Memory B cell (primary cell): Measurements from ENCODE around the gene CEP164.
A peak's percentile ranks its signal among the peaks of the same experiment; 100 is the strongest.

Source experiments
- ATAC-seq: fragments of 150-1000 bp; cut with Tn5 transposase; 2 replicates; pipeline ENCODE4 v1.10.0; 2021; ENCODE audit warnings: low read depth, mild to moderate bottlenecking, moderate library complexity
- DNase-seq, 2 donors: peaks; one replicate each; pipeline ENCODE4 v3.0.0; 2022; ENCODE audit warnings: low spot score in 2 of 2
- H3K27ac Mint-ChIP-seq: one replicate; pipeline ENCODE4 v1.8.0; 2022; ENCODE audit warnings: mild to moderate bottlenecking, moderate library complexity, mixed read lengths
- H3K27me3 Mint-ChIP-seq: one replicate; pipeline ENCODE4 v1.8.0; 2022; ENCODE audit warnings: mixed read lengths
- H3K36me3 Mint-ChIP-seq: one replicate; pipeline ENCODE4 v1.8.0; 2022; ENCODE audit warnings: mild to moderate bottlenecking, mixed read lengths
- H3K4me1 Mint-ChIP-seq: one replicate; pipeline ENCODE4 v1.8.0; 2022; ENCODE audit warnings: mixed read lengths
- H3K4me3 Mint-ChIP-seq: one replicate; pipeline ENCODE4 v1.8.0; 2022; ENCODE audit warnings: mild to moderate bottlenecking, moderate library complexity, mixed read lengths
- H3K9me3 Mint-ChIP-seq: one replicate; pipeline ENCODE4 v1.8.0; 2022; ENCODE audit warnings: mixed read lengths

Gene CEP164

DNA sequence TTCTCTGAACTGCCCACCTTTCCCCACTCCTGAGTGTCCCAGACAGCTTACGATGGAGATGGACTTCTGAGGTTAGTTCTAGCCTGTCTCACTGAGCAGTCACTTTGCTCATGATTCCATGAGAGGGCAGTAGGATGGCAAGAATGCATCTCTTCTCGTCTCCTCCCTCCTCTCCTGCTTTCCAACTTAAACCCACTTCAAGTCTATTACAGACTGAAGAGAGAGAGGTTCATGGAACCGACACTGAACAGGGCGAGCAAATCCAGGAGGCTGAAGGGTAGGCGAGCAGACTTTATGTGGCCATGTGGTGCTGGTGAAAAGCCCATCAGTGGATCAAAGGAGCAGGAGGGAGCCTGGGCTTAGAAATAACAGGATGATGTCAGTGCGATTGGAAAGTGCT, 38.6 kb downstream of the CEP164 start:
- ATAC-seq (no peak), DNase-seq (no peak)
- Mint-ChIP-seq H3K4me3 (no peak overlapping the region), H3K9me3 (no peaks in the 10 kb centered on the region), H3K4me1 (no peaks in the 10 kb centered on the region), H3K27ac (no peak overlapping the region), H3K27me3 (no peaks in the 10 kb centered on the region), H3K36me3 (peaks cover 41% of the 10 kb centered on the region)

- peaks cover 40% of the 10 kb centered on the region for H3K36me3 Mint-ChIP-seq
- H3K4me1 Mint-ChIP-seq = no peaks in the 10 kb centered on the region
- ATAC-seq = no peak
- H3K27ac Mint-ChIP-seq = no peak overlapping the region
- no peaks in the 10 kb centered on the region for H3K27me3 Mint-ChIP-seq
- H3K9me3 Mint-ChIP-seq = no peaks in the 10 kb centered on the region
- no peak overlapping the region for H3K4me3 Mint-ChIP-seq
- DNase-seq = no peak
Measured at GRCh38 chr11:117366875-117367274, 39.2 kb downstream of the CEP164 start.

- no peaks in the 10 kb centered on the region for H3K27me3 Mint-ChIP-seq
- DNase-seq (no peak), ATAC-seq (no peak)
- H3K9me3 Mint-ChIP-seq = no peaks in the 10 kb centered on the region
- H3K36me3 Mint-ChIP-seq = peaks cover 41% of the 10 kb centered on the region
- H3K4me1 Mint-ChIP-seq = no peaks in the 10 kb centered on the region
- no peak overlapping the region for H3K4me3 Mint-ChIP-seq
- no peak overlapping the region for H3K27ac Mint-ChIP-seq
Measured at GRCh38 chr11:117369534-117369933, 41.9 kb downstream of the CEP164 start.

DNA sequence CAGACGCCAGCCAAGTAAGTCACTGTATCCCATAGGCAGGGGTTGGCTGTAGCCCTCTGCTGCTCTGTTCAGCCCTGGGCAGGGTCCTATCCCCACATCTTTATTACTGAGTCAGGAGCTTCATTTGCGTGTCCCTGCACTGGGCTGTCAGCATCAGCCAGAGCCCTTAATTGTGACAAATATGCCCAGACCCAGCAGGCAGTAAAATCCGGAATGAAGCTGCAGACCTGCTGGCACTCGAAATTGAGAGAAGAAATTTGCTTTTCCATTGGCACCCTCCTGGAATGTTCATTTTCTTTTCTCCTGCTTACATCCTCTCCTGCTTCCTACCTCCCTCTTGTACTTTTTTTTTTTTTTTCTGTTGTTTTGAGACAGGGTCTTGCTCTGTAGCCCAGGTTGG, 43.8 kb downstream of the CEP164 start:
- Mint-ChIP-seq H3K9me3 (no peaks in the 10 kb centered on the region), H3K4me3 (no peak overlapping the region), H3K4me1 (no peaks in the 10 kb centered on the region), H3K27me3 (no peaks in the 10 kb centered on the region), H3K27ac (no peak overlapping the region), H3K36me3 (peaks cover 47% of the 10 kb centered on the region)
- no peak for ATAC-seq
- no peak for DNase-seq

GRCh38 chr11:117374316-117375055, 46.8 kb downstream of the CEP164 start:
- H3K36me3 Mint-ChIP-seq = peaks cover 46% of the 10 kb centered on the region
- H3K27ac Mint-ChIP-seq = peak overlapping the region; percentile 26
- H3K4me3 Mint-ChIP-seq = no peak overlapping the region
- no peak for ATAC-seq
- DNase-seq = no peak
- no peaks in the 10 kb centered on the region for H3K9me3 Mint-ChIP-seq
- H3K27me3 Mint-ChIP-seq = no peaks in the 10 kb centered on the region
- no peaks in the 10 kb centered on the region for H3K4me1 Mint-ChIP-seq

- no peak for ATAC-seq
- Mint-ChIP-seq H3K27me3 (no peaks in the 10 kb centered on the region), H3K27ac (no peak overlapping the region), H3K9me3 (no peaks in the 10 kb centered on the region), H3K4me1 (no peaks in the 10 kb centered on the region), H3K36me3 (peaks cover 46% of the 10 kb centered on the region), H3K4me3 (no peak overlapping the region)
- no peak for DNase-seq
Measured at GRCh38 chr11:117375960-117376359, 48.3 kb downstream of the CEP164 start.

- Mint-ChIP-seq H3K36me3 (peaks cover 43% of the 10 kb centered on the region), H3K4me1 (no peaks in the 10 kb centered on the region), H3K27ac (no peak overlapping the region), H3K27me3 (no peaks in the 10 kb centered on the region), H3K4me3 (no peak overlapping the region), H3K9me3 (no peaks in the 10 kb centered on the region)
- DNase-seq (no peak), ATAC-seq (no peak)
Measured at GRCh38 chr11:117376517-117376916, 48.9 kb downstream of the CEP164 start.

DNA sequence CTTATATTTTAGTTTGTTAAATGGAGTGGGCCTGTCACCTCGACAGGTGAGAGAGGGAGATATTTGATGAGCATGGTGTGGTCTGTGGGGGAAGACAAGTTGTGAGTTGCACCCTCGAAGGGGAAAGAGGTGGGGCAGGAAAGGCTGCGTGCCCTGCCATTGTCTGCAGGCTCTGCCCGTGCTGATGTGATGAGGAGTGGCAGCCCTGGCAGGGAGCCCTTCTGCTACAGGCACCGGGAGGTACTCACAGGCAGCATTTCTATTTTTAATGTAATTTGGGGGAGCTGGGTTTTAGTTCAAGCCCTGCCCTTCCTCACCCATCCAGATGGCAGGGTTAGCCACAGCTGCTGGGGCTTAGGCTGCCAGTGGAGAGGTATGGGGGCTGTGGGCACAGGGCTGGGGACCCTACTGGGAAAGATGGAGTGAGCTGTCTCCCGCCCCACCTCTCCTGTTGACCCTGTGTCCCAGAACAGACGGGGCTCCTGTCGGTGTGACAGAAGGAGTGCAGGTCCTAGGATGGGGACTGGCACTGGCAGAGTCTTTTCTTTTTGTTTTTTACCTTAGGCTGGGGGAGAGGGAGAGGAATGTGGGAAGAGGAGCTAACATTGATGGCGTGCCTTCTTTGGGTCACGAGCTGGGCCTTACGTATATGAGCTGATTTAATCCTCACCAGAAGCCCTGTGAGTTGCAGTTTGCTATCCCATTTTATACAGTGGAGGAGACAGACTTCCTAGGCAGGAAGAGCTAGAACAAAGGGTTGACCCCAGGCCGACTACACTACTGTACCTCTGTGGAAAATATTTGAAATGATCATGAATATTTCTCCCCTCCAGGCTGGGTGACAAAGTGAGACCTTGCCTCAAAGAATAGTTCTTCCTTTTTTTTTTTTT, 51.6 kb downstream of the CEP164 start:
- ATAC-seq (no peak), DNase-seq (no peak)
- no peak overlapping the region for H3K4me3 Mint-ChIP-seq

DNA sequence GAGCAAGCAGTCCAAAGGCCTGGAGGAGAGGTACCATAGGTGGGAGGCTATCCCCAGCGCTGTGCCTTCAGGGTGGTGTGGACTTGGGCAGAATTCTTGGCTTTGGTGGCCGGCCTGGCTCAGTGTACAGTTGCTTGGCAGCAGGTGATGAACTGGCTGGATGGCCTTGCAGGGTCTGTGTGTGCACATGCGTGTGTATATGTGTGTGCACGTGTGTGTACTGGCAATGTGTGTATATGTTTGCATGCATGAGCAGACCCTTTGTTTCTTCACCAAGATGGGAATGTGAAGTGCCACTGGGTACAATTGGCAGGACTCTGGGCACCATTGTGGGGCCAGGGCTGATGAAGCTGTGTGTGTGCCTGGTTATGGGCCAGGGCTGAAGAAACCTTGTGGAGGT, 53.0 kb downstream of the CEP164 start:
- no peaks in the 10 kb centered on the region for H3K4me1 Mint-ChIP-seq
- no peak for ATAC-seq
- H3K27ac Mint-ChIP-seq = no peak overlapping the region
- H3K36me3 Mint-ChIP-seq = peaks cover 49% of the 10 kb centered on the region
- no peak for DNase-seq
- no peaks in the 10 kb centered on the region for H3K27me3 Mint-ChIP-seq
- no peaks in the 10 kb centered on the region for H3K9me3 Mint-ChIP-seq
- no peak overlapping the region for H3K4me3 Mint-ChIP-seq

More for the DNA sequence above, 51.6 kb downstream of the CEP164 start:
- Mint-ChIP-seq H3K36me3 (peaks cover 45% of the 10 kb centered on the region), H3K9me3 (no peaks in the 10 kb centered on the region), H3K27ac (no peak overlapping the region), H3K4me1 (no peaks in the 10 kb centered on the region), H3K27me3 (no peaks in the 10 kb centered on the region)

- ATAC-seq (no peak), DNase-seq (no peak)
- no peaks in the 10 kb centered on the region for H3K27me3 Mint-ChIP-seq
- no peaks in the 10 kb centered on the region for H3K4me1 Mint-ChIP-seq
- H3K9me3 Mint-ChIP-seq = no peaks in the 10 kb centered on the region
- H3K4me3 Mint-ChIP-seq = no peak overlapping the region
- peaks cover 44% of the 10 kb centered on the region for H3K36me3 Mint-ChIP-seq
- H3K27ac Mint-ChIP-seq = peak overlapping the region; percentile 65
Measured at GRCh38 chr11:117381481-117382387, 54.1 kb downstream of the CEP164 start.

GRCh38 chr11:117382746-117383145, 55.1 kb downstream of the CEP164 start:
- H3K27me3 Mint-ChIP-seq = no peaks in the 10 kb centered on the region
- H3K4me3 Mint-ChIP-seq = no peak overlapping the region
- H3K36me3 Mint-ChIP-seq = peaks cover 44% of the 10 kb centered on the region
- no peak for DNase-seq
- H3K27ac Mint-ChIP-seq = no peak overlapping the region
- H3K9me3 Mint-ChIP-seq = no peaks in the 10 kb centered on the region
- ATAC-seq = no peak
- H3K4me1 Mint-ChIP-seq = no peaks in the 10 kb centered on the region

- H3K4me1 Mint-ChIP-seq = no peaks in the 10 kb centered on the region
- H3K27ac Mint-ChIP-seq = no peak overlapping the region
- DNase-seq (no peak), ATAC-seq (no peak)
- no peak overlapping the region for H3K4me3 Mint-ChIP-seq
- peaks cover 50% of the 10 kb centered on the region for H3K36me3 Mint-ChIP-seq
- no peaks in the 10 kb centered on the region for H3K27me3 Mint-ChIP-seq
- no peaks in the 10 kb centered on the region for H3K9me3 Mint-ChIP-seq
Measured at GRCh38 chr11:117384045-117384444, 56.4 kb downstream of the CEP164 start.

DNA sequence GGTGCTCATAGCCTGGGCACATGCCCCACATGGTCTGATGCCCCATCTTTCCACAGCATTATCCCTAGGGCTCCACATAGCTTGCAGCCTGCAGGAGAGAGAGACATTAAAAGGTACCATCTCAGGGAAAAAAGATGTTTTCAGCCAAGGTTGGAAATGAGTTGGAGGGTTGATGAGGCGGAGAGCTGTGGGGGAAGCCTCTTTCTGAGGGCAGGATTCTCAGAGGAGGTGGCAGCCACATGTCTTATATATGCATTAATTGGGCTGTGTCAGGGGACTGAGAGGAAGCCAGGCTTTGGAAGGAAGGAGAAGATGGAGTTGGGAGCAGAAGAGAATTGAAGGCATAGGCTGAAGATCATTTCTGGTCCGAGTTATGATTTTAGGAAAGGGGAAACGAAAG, 57.8 kb downstream of the CEP164 start:
- Mint-ChIP-seq H3K4me3 (no peak overlapping the region), H3K36me3 (peaks cover 52% of the 10 kb centered on the region), H3K27me3 (no peaks in the 10 kb centered on the region), H3K9me3 (no peaks in the 10 kb centered on the region), H3K4me1 (no peaks in the 10 kb centered on the region), H3K27ac (no peak overlapping the region)
- DNase-seq = no peak
- ATAC-seq = no peak

GRCh38 chr11:117385906-117386305, 58.3 kb downstream of the CEP164 start:
- H3K36me3 Mint-ChIP-seq = peaks cover 52% of the 10 kb centered on the region
- ATAC-seq = no peak

More at GRCh38 chr11:117385906-117386305, 58.3 kb downstream of the CEP164 start:
- Mint-ChIP-seq H3K27ac (no peak overlapping the region), H3K27me3 (no peaks in the 10 kb centered on the region), H3K4me1 (no peaks in the 10 kb centered on the region), H3K9me3 (no peaks in the 10 kb centered on the region), H3K4me3 (no peak overlapping the region)
- no peak for DNase-seq
